ENCODE data around the gene COL27A1. TPM values are rescaled to one million over a fixed set of nuclear protein-coding genes. Genes with fewer than 3 reads are reported as not detected.
"Not testable (repeated sequence)": the region's sequence is repeated elsewhere in the genome, so short reads cannot be mapped to it uniquely, and the experiment has no call there.

Gene COL27A1
- total RNA-seq, 1 donor from 2014 or later = 61.4 TPM

DNA sequence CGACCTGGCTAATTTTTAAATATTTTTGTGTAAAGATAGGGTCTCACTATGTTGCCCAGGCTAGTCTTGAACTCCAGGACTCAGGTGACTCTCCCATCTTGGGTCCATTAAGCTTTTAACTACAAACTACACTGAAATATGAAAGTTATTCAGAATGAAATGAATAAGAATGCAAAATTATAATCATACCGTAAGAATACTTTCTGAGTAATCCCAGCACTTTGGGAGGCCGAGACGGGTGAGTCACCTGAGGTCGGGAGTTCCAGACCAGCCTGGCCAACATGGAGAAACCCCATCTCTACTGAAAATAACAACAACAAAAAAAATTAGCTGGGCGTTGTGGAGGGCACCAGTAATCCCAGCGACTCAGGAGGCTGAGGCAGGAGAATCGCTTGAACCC lies 166.4 kb downstream of the COL27A1 start:
- no peak for DNase-seq (ENCODE audit: low spot score)
- no peak overlapping the region for H3K4me3 Mint-ChIP-seq (ENCODE audit: unreplicated experiment)
- H3K27ac Mint-ChIP-seq (ENCODE audit: unreplicated experiment) = no peak overlapping the region
- no peaks in the 10 kb centered on the region for H3K27me3 Mint-ChIP-seq (ENCODE audit: unreplicated experiment)
- no peaks in the 10 kb centered on the region for H3K36me3 Mint-ChIP-seq (ENCODE audit: low read depth, unreplicated experiment)
- no peaks in the 10 kb centered on the region for H3K9me3 Mint-ChIP-seq (ENCODE audit: unreplicated experiment)
- TF ChIP-seq CTCF (IDR thresholded peaks at IDR 0.05; ENCODE audit: unreplicated experiment) = no peak
- H3K4me1 Mint-ChIP-seq (ENCODE audit: unreplicated experiment) = no peaks in the 10 kb centered on the region

DNA sequence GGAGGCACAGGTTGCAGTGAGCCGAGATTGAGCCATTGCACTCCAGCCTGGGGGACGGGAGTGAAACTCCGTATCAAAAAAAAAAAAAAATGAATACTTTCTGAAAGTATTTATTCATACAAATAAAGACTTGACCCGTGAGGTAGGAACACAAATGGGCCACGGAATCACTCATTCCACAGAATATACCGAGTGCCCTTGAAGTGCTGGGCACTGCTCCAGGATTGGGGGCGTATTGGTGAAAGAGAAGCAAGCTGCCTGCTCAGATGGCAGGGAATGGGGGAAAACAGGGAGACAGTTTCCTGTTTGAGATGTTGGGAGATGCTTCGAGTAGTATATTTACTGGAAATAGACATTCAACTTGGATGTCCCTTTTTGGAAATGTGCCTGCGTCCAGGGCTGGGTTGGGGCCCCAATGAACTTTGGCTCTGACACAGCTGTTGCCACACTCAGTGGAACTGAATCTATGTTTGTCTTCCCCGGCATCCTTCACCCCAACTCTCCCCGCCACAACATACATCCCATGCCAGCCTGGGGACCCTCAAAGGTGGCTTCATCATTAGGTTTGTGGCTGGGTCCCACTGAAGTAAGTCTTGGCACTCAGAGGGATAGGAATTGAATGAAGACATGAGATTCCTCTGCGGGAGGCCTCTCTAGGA lies 167.0 kb downstream of the COL27A1 start:
- DNase-seq (ENCODE audit: low spot score); H3K27me3 Mint-ChIP-seq (ENCODE audit: unreplicated experiment); H3K9me3 Mint-ChIP-seq (ENCODE audit: unreplicated experiment); H3K4me3 Mint-ChIP-seq (ENCODE audit: unreplicated experiment); H3K36me3 Mint-ChIP-seq (ENCODE audit: low read depth, unreplicated experiment); H3K27ac Mint-ChIP-seq (ENCODE audit: unreplicated experiment); H3K4me1 Mint-ChIP-seq (ENCODE audit: unreplicated experiment): not testable (repeated sequence)

DNA sequence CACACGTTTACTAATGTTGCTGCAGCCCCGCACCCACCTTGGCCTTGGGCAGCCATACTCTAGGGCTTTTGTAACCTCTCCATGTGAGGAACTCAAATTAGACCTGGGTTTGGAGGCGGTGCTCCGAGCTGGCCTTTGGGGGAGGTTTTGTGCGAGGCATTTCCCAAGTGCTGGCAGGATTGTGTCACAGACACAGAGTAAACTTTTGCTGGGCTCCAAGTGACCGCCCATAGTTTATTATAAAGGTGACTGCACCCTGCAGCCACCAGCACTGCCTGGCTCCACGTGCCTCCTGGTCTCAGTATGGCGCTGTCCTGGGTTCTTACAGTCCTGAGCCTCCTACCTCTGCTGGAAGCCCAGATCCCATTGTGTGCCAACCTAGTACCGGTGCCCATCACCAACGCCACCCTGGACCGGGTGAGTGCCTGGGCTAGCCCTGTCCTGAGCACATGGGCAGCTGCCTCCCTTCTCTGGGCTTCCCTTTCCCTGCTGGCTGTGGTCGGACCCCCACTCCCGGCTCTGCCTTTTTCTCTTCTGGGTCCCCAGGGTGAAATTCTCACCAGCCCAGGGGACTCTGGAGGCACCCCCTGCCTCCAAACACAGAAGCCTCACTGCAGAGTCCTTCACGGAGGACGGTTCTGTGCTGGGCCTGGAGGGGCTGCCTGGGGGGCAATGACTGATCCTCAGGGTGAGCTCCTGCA lies 167.6 kb downstream of the COL27A1 start, which contains the start of gene ORM1:
TSS of gene ORM1 (plus strand) at position 268 of the 701 bp plus-strand sequence. CDS start at position 304, 36 bp downstream.
- not testable (repeated sequence) for H3K9me3 Mint-ChIP-seq (ENCODE audit: unreplicated experiment); H3K27ac Mint-ChIP-seq (ENCODE audit: unreplicated experiment); H3K27me3 Mint-ChIP-seq (ENCODE audit: unreplicated experiment); H3K36me3 Mint-ChIP-seq (ENCODE audit: low read depth, unreplicated experiment); H3K4me3 Mint-ChIP-seq (ENCODE audit: unreplicated experiment); H3K4me1 Mint-ChIP-seq (ENCODE audit: unreplicated experiment); DNase-seq (ENCODE audit: low spot score)

DNA sequence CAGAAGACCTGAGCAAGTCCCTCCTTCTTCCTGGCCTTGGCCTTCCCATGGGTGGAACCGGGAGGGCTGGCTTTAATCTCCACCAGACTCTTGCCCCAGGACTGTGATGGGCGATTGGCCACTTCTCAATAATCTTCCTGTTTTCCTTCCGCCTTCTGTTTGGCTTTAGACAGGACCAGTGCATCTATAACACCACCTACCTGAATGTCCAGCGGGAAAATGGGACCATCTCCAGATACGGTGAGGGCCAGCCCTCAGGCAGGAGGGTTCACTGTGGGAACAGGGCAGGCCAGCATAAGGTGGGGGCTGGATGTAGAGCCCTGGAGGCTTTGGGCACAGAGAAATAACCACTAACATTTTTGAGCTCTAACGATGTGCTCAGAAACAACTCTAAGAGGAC lies 168.5 kb downstream of the COL27A1 start:
- H3K4me1 Mint-ChIP-seq (ENCODE audit: unreplicated experiment); H3K9me3 Mint-ChIP-seq (ENCODE audit: unreplicated experiment); H3K36me3 Mint-ChIP-seq (ENCODE audit: low read depth, unreplicated experiment); H3K27ac Mint-ChIP-seq (ENCODE audit: unreplicated experiment); H3K27me3 Mint-ChIP-seq (ENCODE audit: unreplicated experiment); H3K4me3 Mint-ChIP-seq (ENCODE audit: unreplicated experiment); DNase-seq (ENCODE audit: low spot score): not testable (repeated sequence)

- no peak for TF ChIP-seq CTCF (IDR thresholded peaks at IDR 0.05; ENCODE audit: unreplicated experiment)
- Mint-ChIP-seq H3K4me1 (ENCODE audit: unreplicated experiment) (no peaks in the 10 kb centered on the region), H3K9me3 (ENCODE audit: unreplicated experiment) (no peaks in the 10 kb centered on the region), H3K27me3 (ENCODE audit: unreplicated experiment) (no peaks in the 10 kb centered on the region), H3K4me3 (ENCODE audit: unreplicated experiment) (no peak overlapping the region), H3K27ac (ENCODE audit: unreplicated experiment) (no peak overlapping the region), H3K36me3 (ENCODE audit: low read depth, unreplicated experiment) (no peaks in the 10 kb centered on the region)
- no peak for DNase-seq (ENCODE audit: low spot score)
These were observed 169.2 kb downstream of the COL27A1 start for GRCh38 chr9:114324492-114324891.

GRCh38 chr9:114324965-114325364 lies 169.6 kb downstream of the COL27A1 start:
- DNase-seq (ENCODE audit: low spot score); H3K4me3 Mint-ChIP-seq (ENCODE audit: unreplicated experiment); H3K9me3 Mint-ChIP-seq (ENCODE audit: unreplicated experiment); H3K27me3 Mint-ChIP-seq (ENCODE audit: unreplicated experiment); H3K27ac Mint-ChIP-seq (ENCODE audit: unreplicated experiment); H3K36me3 Mint-ChIP-seq (ENCODE audit: low read depth, unreplicated experiment); H3K4me1 Mint-ChIP-seq (ENCODE audit: unreplicated experiment): not testable (repeated sequence)

- not testable (repeated sequence) for H3K27ac Mint-ChIP-seq (ENCODE audit: unreplicated experiment); H3K4me1 Mint-ChIP-seq (ENCODE audit: unreplicated experiment); DNase-seq (ENCODE audit: low spot score); H3K27me3 Mint-ChIP-seq (ENCODE audit: unreplicated experiment); H3K4me3 Mint-ChIP-seq (ENCODE audit: unreplicated experiment); H3K9me3 Mint-ChIP-seq (ENCODE audit: unreplicated experiment); H3K36me3 Mint-ChIP-seq (ENCODE audit: low read depth, unreplicated experiment)
These were observed 170.4 kb downstream of the COL27A1 start for GRCh38 chr9:114325684-114326254.

Measured in endothelial cell (in vitro differentiated cells).